Endothelial cell of umbilical vein (primary cell): ENCODE data around the gene SARNP.

Source experiments
- EZH2 ChIP-seq: IDR thresholded peaks from 2 replicates; pipeline ENCODE4 v1.6.1; 2012; ENCODE audit warnings: borderline replicate concordance, low read depth, mild to moderate bottlenecking, moderate library complexity, low read length, inconsistent platforms; ENCODE audit not compliant: severe bottlenecking
- JUN ChIP-seq: IDR thresholded peaks from 2 replicates; pipeline ENCODE4 v1.6.1; 2011; ENCODE audit warnings: borderline replicate concordance, low read depth; ENCODE audit not compliant: insufficient read length, insufficient read depth
- POLR2A ChIP-seq: IDR thresholded peaks from 2 replicates; pipeline ENCODE4 v1.6.1; 2012; ENCODE audit warnings: low read depth, mild to moderate bottlenecking, control low read depth, low read length
- POLR2AphosphoS5 ChIP-seq: IDR thresholded peaks from 2 replicates; pipeline ENCODE4 v1.6.1; 2012; ENCODE audit warnings: low read depth, mild to moderate bottlenecking, control low read depth, low read length, moderate library complexity; ENCODE audit not compliant: insufficient read depth
- TF ChIP-seq, protein P1 (sequence below), 2 donors: IDR thresholded peaks; 1 replicate in 1 of 2; 2 replicates in 1 of 2; pipeline ENCODE4 v1.5.1; 2011; ENCODE audit warnings: low read length in 2 of 2, mild to moderate bottlenecking in 2 of 2, moderate library complexity in 2 of 2, control low read depth in 1 of 2, inconsistent platforms in 1 of 2, low read depth in 1 of 2; ENCODE audit not compliant: insufficient read depth in 1 of 2; ENCODE audit errors: extremely low read depth in 1 of 2

DNA sequence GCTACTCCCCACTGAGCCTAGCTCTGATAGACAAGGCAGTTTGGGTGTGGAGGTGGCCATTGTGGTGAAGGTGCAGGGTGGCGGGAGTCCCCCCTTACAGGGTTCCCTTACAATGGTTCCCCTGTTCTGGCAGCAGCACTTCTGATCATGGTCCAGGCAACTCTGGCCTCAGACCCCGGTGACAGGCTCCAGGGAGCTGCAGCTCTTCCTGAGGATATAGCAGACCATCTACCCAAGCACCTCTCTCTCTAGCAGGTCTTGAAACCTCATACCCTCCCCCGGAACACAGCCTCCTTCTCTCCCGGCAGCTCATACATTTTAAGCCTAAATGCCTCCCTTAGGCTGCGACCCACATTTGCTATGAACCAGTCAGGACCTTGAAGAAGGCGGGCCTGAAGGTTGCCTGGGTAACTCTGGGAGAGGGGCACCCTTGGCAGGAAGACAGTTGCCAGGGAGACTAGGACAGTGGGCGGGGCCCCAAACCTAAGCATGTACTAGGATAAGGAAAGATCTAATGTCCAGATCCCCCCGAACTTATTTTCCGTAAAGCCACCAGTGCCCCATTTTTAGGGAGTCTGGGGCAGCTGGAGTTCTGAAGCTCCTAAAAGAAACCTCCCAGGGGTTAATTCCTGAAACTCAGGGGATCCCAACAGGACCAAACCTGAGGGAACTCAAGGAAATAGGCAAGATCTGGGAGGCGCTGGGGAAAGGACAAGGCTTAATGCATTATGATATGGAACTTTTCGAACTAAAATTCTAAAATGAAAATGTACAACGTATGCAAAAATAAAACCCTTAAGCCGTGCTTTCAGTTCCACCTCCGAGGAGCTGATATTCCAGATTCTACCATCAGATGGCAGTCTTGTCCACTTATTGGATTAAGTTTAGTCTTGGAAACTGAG is 79.2 kb downstream of the SARNP start:
- TF ChIP-seq, protein P1, sequence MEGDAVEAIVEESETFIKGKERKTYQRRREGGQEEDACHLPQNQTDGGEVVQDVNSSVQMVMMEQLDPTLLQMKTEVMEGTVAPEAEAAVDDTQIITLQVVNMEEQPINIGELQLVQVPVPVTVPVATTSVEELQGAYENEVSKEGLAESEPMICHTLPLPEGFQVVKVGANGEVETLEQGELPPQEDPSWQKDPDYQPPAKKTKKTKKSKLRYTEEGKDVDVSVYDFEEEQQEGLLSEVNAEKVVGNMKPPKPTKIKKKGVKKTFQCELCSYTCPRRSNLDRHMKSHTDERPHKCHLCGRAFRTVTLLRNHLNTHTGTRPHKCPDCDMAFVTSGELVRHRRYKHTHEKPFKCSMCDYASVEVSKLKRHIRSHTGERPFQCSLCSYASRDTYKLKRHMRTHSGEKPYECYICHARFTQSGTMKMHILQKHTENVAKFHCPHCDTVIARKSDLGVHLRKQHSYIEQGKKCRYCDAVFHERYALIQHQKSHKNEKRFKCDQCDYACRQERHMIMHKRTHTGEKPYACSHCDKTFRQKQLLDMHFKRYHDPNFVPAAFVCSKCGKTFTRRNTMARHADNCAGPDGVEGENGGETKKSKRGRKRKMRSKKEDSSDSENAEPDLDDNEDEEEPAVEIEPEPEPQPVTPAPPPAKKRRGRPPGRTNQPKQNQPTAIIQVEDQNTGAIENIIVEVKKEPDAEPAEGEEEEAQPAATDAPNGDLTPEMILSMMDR (IDR thresholded peaks at IDR 0.05; ENCODE audit: extremely low read depth in 1 of 2, insufficient read depth in 1 of 2, low read depth in 1 of 2, low read length in 2 of 2): peak; percentile 54 to 79
- TF ChIP-seq POLR2A (no peak), POLR2AphosphoS5 (no peak), JUN (no peak), EZH2 (no peak)
